Inferior parietal cortex (tissue), 1 donor: ENCODE data around the gene NUPR1.
"Not testable (repeated sequence)": the region's sequence is repeated elsewhere in the genome, so short reads cannot be mapped to it uniquely, and the experiment has no call there.

Experiments
- DNase-seq: peaks from one replicate; pipeline ENCODE4 v3.0.0-alpha.2; 2016; ENCODE audit errors: extremely low spot score

NUPR1 gene

GRCh38 chr16:28498666-28499381 lies 40.0 kb downstream of the NUPR1 start:
- no peak for DNase-seq

- no peak for DNase-seq
Observed at GRCh38 chr16:28497861-28498599, 40.7 kb downstream of the NUPR1 start.

GRCh38 chr16:28497386-28497785 lies 41.4 kb downstream of the NUPR1 start:
- DNase-seq = no peak

DNA sequence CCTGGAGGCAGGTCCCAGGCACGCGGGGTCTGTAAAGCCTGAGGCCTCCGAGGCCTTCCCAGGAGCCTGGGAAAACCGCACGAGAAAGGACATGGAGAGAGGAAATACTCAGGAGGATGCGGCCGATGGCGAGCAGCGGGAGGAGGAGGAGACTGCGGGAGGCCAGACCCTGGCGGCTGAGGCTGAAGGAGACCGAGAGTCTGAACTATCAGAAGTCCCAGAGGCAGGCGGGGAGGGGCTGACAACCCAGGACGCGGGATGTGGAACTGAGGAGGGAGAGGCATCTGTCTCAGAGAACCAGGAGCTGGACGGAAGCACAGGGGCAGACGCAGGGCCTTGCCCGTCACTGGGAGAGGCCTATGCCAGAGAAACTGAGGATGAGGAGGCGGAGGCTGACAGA lies 41.9 kb downstream of the NUPR1 start:
- DNase-seq = no peak

- DNase-seq = no peak
Observed at GRCh38 chr16:28495795-28496749, 42.7 kb downstream of the NUPR1 start.

- DNase-seq = no peak
Observed at GRCh38 chr16:28495098-28495793, 43.5 kb downstream of the NUPR1 start.

DNA sequence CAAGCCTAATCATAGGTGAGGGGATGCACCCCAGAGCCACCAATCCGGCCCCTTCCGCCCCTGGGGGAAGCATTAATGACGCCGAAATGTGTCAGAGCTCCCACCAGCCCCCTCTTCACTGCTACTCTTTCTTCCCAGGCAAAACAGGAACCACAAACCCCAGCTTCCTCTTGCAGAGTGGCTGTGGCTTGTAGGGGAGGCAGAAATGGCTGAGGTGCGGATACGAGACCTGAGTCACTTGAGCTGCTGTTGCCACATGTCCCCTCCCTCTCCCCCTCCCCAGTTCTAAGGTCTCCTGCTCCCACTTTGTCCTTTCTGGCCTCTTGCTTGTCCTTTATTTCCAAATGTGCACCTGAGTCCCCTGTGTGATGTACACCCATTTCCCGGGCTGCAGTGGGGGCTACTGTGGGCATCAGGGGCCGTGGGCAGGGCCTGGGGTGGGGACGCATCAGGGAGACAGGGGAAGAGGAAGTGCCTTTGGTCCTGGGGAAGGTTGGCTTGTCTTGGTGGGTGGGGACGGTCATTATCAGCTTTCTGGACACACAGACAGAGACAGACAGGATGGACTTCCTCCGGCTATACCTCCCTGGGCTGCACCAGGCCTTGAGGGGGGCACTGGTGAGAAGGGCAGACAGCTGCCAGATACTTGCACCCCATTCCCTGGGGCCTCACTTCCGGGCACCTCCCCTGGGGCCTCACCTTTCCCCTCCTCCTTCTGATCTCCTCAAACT lies 44.5 kb downstream of the NUPR1 start, which contains the start of gene APOBR:
TSS of gene APOBR (plus strand) at position 523 of the 731 bp plus-strand sequence. CDS start at position 562, 39 bp downstream.
- no peak for DNase-seq

DNA sequence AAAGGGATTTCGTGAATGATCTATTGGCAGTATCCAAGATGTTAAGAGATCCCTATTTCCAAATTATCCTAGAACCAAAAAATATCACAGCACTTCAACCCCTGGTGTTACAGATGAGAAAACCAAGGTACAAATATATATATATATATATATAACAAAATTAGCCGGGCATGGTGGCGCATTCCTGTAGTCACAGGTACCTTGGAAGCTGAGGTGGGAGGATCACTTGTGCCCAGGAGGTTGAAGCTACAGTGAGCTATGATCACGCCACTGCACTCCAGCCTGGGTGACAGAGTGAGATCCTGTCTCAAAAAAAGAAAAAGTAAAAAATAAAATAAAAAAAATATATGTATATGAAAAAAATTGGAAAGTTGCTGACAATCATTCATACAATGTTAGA lies 46.3 kb downstream of the NUPR1 start:
- DNase-seq = no peak

DNA sequence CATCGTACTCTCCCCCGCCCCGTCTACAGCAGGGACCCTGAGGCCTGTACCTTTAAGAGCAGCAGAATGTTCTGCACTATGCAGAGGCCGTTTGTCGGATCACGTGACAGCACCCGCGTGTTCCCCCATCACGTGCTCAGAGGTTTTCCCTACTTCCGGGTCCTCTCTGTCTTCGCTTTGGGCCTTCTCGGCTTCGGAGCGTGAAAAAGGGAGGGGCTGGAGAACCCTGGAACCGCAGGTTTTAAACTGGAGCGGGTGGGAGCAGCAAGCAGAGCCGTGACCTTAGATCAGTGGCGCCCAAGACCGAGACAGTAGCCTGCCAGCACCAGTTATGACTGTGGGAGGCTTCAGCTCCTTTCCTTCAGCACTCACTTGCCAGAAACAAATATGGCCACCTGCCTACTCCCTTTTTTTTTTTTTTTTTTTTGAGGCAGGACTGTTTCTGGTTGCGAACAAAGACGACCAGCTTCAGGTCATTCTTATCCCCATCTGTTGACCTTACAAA lies 46.8 kb downstream of the NUPR1 start, which contains the start of gene CLN3:
TSS of gene CLN3 (minus strand) at position 105 of the 505 bp plus-strand sequence. CDS start 315 bp downstream, outside the sequence.
- peak; percentile 97 for DNase-seq

DNA sequence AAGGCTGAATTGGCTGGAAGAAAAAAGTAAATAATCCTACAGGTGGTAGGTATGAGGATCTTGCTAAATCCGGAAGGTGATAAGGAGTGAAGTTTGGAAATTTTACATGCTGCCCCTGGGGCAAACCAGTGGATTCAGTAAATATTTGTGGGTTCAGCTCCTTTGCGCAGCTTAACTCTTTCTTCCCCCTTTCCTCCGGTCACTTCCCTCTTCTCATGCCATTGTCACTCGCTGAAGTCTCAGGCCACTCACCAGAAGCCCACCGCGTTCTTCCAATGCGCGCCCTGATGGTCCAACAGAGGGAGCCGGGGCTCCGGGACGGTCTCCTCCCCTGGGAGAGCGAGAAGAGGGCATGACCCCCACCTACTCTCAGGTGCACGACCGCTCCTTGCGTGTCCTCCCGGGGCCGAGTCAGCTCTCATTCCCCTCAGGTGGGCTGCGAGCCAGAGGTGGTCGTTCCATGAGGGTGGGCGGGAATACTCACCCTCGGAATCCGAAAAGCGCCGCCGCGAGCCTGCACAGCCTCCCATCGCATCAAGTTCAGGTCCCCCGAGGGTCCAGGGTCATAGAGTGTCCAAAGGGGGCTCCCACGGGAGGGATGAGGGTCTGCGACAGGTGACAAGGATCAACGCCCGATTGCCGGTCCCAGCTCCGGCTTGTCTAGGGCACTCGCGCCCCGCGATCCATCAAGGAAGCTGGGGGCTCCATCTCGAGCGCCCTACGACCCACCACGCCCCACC lies 47.4 kb downstream of the NUPR1 start:
- DNase-seq = peak; percentile 13

DNA sequence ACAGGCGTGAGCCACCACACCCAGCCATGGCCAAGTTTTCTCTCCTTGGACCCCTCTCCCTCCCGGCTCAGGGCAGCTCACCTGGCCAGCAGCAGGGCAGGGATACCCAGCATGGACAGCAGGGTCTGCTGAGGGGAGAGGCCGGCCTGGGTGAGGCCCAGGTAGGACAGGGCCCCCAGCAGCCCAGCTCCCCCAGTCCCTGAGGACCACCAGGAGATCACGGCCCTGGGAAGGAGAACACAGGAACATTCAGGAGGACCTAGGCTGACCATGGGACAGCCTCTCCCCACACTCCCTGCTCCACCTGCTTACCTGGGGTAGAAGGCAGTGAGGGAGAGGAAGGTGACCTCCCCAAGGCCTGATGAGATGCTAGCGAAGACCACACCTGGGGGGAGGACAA lies 52.5 kb downstream of the NUPR1 start:
- no peak for DNase-seq

- not testable (repeated sequence) for DNase-seq
Observed at GRCh38 chr16:28483361-28483760, 55.4 kb downstream of the NUPR1 start.
